GM18858 (cell line): ENCODE results near the gene MRM2.

Experiments
- ATAC-seq: cut with Tn5 transposase; IDR thresholded peaks from one replicate; pipeline ENCODE4 v1.9.1; 2021; ENCODE audit not compliant: unreplicated experiment

MRM2 gene

GRCh38 chr7:2241580-2242540 lies at the start of gene MRM2, which contains the start of gene NUDT1:
MRM2 (minus strand) TSS chr7:2242205; CDS start chr7:2242169, 36 bp downstream.
NUDT1 (plus strand) TSS chr7:2242226; CDS start chr7:2244575, 2,349 bp downstream.
- ATAC-seq: peak; percentile 43

DNA sequence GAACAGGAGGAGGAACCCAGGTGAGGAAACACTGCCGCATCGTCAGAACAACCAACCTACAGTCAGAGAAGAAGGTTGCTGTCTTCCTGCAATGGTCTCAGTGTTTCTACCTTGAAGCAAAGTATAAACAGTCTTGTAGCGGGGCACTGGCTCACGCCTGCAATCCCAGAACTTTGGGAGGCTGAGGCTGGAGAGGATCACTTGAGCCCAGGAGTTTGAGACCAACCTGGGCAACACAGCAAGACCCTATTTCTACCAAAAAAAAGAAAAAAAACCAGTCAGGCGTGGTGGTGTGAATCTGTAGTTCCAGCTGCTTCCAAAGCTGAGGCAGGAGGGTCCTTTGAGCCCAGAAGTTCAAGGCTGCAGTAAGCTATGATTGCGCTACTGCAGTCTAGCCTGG lies 48.9 kb upstream of the MRM2 start:
- ATAC-seq: no peak

- no peak for ATAC-seq
Measured at GRCh38 chr7:2289621-2290020, 47.6 kb upstream of the MRM2 start.

GRCh38 chr7:2289111-2289586 lies 47.1 kb upstream of the MRM2 start:
- no peak for ATAC-seq

DNA sequence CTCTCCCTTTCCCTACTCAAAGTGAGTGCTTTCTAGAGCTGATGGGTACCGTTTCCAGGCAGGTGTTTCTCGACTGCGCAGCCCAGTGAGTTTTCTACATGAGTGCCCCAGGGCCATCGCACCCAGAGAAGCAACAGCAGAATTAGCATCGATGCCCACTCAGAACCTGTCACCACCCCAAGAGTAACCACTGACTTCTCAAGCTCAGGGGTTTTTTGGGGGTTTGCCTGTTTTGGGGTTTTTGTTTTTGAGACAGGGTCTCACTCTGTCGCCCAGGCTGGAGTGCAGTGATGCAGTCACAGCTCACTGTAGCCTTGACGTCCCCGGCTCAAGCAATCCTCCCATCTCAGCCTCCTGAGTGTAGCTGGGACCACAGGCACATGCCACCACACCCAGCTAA lies 46.5 kb upstream of the MRM2 start:
- peak; percentile 52 for ATAC-seq

- ATAC-seq: no peak
Measured at GRCh38 chr7:2287745-2288144, 45.7 kb upstream of the MRM2 start.

DNA sequence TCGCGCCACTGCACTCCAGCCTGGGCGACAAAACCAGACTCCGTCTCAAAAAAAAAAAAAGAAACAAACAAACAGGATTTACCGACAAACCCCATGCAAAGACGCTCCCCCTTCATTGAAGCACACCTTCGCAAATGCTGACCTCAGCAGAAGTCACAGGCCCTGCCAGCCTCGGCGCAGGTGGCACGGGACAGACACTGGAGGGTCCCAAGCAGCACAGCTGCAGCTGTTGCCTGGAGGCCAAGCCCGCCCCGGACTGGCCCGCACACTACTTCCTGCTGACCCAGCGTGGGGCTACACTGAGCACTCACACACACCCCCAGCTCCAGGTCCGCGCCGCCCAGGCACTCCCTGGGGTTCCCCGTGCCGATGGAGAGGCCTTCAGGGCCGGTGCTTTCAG lies 41.1 kb upstream of the MRM2 start:
- no peak for ATAC-seq

DNA sequence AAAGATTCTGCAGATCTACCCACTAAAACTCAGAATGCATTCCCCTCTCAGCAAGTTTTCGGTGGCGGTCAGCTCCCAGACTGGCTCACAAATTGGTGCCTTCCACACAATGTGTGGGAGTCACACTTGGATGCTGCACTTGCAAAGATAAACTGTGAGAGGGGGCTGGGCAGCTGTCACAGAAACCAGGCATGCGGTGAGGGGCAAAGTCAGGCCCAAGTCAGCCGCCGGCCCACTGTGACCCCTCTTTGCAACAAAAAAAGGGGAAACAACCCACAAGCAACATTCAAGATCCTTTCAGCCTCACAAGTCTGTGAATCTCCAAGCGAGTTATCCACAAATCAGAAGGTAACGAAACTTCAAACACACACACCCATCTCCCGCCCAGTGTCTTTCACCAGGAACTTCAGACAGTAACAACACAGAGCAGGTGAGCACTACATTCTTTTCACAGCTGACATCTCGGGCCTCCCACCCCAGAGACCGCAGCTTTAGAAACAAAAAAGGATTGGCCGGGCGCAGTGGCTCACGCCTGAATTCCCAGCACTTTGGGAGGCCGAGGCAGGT lies 40.3 kb upstream of the MRM2 start:
- no peak for ATAC-seq

GRCh38 chr7:2281541-2281940 lies 39.5 kb upstream of the MRM2 start:
- ATAC-seq: no peak

GRCh38 chr7:2280424-2280823 lies 38.4 kb upstream of the MRM2 start:
- no peak for ATAC-seq

GRCh38 chr7:2279896-2280295 lies 37.9 kb upstream of the MRM2 start:
- ATAC-seq: no peak

- no peak for ATAC-seq
Measured at GRCh38 chr7:2278026-2278425, 36.0 kb upstream of the MRM2 start.

DNA sequence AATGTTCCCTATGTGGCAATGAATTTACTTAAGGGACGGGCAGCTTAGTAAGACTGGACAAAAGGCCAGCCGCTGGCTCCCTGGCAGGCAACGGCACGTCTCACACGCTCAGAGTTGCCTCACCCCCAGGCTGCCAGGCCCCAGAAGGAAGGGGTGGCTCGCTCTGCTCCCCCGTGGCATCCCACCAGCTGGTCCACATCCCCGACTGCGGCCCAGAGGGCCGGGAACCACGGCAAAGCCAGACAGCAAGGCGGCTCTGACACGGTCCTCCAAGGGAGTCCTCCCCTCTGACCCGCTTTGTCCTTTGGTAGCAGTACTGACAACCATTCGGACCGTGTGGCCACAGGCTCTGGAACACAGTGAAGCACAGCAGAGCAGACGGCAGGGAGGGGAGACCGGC lies 34.1 kb upstream of the MRM2 start:
- ATAC-seq: no peak

DNA sequence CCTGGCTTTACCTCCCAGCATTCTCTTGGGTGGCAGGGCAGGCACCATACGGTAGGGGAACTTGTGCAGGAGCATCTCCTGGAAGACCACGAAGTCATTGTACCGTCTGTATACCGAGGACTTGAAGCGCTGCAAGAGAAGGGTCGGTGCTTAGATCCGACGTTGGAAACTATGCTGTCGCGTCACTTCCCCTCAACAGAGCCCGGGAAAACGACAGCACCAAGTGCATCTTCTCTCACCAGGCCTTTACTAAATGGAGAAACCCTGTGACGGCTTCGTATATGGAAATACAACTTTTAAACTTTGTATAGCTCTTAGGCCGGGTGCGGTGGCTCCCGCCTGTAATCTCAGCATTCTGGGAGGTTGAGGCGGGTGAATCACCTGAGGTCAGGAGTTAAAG lies 33.1 kb upstream of the MRM2 start:
- no peak for ATAC-seq

- ATAC-seq: no peak
Measured at GRCh38 chr7:2274666-2275065, 32.7 kb upstream of the MRM2 start.

DNA sequence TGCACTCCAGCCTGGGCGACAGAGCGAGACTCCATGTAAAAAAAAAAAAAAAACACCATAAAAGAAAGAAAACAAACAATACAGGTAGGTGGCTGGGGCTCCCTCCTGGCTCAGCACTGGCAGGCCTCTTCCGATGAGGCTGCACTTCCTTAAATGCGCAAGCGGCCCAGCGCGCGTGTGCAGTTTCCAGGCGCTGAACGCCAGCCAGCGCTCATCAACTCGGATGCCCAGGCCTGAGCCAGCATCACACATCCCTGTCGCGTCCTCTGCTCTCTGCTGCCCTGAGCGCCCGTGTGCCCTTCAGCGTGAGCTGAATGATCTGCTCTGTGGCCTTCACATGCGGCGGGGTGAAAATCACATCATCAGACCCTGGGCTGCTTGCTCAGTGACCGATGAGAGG lies 31.9 kb upstream of the MRM2 start:
- no peak for ATAC-seq

DNA sequence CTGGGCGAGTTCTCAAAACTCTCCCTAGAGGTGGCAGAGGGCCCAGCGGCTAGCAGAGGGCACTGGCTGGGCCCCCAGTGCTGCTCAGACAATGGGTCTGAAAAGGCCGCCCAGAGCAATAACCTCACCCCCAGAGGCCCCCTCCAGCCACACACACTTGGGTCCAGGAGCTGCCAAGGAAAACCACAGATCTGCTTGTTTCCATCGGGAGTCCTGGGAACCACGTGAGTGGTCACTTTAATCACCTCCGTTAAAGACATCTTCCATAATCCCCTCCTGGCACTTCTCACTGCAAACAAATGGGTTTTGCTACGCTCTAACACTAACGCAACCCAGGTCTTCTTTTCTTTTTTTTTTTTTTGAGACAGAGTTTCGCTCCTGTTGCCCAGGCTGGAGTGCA lies 30.0 kb upstream of the MRM2 start:
- ATAC-seq: no peak

- no peak for ATAC-seq
Measured at GRCh38 chr7:2271273-2272026, 29.4 kb upstream of the MRM2 start.

DNA sequence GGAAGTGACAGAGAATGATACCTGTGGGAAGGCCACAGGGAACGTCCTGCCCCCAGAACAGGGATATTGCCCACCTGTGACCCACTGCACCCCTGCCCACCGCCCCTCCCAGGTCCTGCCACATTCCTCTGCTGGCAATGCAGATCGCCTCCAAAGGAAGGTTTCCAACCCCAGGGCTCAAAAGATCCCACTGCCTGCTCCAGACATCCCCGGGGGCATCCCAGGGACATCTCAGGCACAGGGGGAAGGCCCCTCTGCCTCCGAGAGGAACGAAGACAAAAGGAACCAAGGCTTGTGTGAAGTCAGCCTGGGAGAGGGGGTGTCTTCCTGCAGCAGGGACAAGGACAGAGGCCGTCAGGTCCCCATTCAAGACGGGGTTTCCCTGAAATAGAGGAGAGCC lies 28.5 kb upstream of the MRM2 start:
- ATAC-seq: no peak

GRCh38 chr7:2269991-2270460 lies 28.0 kb upstream of the MRM2 start:
- no peak for ATAC-seq
